C4-2B (cell line): ENCODE measurements around the gene YIPF2.

Experiments used
- H3K27ac ChIP-seq: fragments of 450-650 bp; 2 replicates; pipeline ENCODE4 v1.5.1; 2017
- CTCF ChIP-seq: fragments of 450-650 bp; conservative IDR thresholded peaks from 2 replicates; pipeline ENCODE4 v1.5.1; 2017; ENCODE audit warnings: mild to moderate bottlenecking
- ZFX ChIP-seq: fragments of 450-650 bp; IDR thresholded peaks from 2 replicates; pipeline ENCODE4 v1.6.1; 2017

YIPF2 gene

GRCh38 chr19:10928563-10929401 is at the start of gene YIPF2, which contains the start of gene TIMM29:
Gene YIPF2, minus strand, starts transcription at chr19:10928639. Its CDS starts 229 bp downstream, at chr19:10928410.
Gene TIMM29, plus strand, starts transcription at chr19:10928811. Its CDS starts 12 bp downstream, at chr19:10928823.
- peak within 1 kb of the TSS; percentile 86 for H3K27ac ChIP-seq
- peak; percentile 97; the same call in 1 of the 2 replicates for TF ChIP-seq ZFX
- TF ChIP-seq CTCF: no peak

GRCh38 chr19:10977742-10978092 is 49.3 kb upstream of the YIPF2 start:
- no peak overlapping the region for H3K27ac ChIP-seq
- TF ChIP-seq ZFX: no peak
- TF ChIP-seq CTCF: no peak

- TF ChIP-seq ZFX (no peak), CTCF (no peak)
- H3K27ac ChIP-seq: no peak overlapping the region
Measured at GRCh38 chr19:10976131-10976892, 47.9 kb upstream of the YIPF2 start.

- TF ChIP-seq ZFX (no peak), CTCF (no peak)
- H3K27ac ChIP-seq: no peak overlapping the region
Measured at GRCh38 chr19:10975374-10976130, 47.1 kb upstream of the YIPF2 start.

- no peak overlapping the region for H3K27ac ChIP-seq
- TF ChIP-seq CTCF (no peak), ZFX (no peak)
Measured at GRCh38 chr19:10971107-10971726, 42.8 kb upstream of the YIPF2 start.

GRCh38 chr19:10968527-10969135 is 40.2 kb upstream of the YIPF2 start:
- TF ChIP-seq CTCF (no peak), ZFX (no peak)
- no peak overlapping the region for H3K27ac ChIP-seq
